Stimulated activated naive CD4-positive, alpha-beta T cell (primary cell): ENCODE measurements around the gene TUBA4A.
A peak's percentile ranks its signal among the peaks of the same experiment; 100 is the strongest.

Experiments used
- DNase-seq, 6 experiments: peaks; one replicate each; lab custom pipeline; 2025; lab: John Stamatoyannopoulos, UW

TUBA4A gene

GRCh38 chr2:219286436-219287115 is 32.9 kb upstream of the TUBA4A start:
- DNase-seq, result no peak

- DNase-seq, result no peak
These were observed 32.2 kb upstream of the TUBA4A start for GRCh38 chr2:219285894-219286425.

GRCh38 chr2:219285373-219285735 is 31.6 kb upstream of the TUBA4A start:
- DNase-seq, result no peak

DNA sequence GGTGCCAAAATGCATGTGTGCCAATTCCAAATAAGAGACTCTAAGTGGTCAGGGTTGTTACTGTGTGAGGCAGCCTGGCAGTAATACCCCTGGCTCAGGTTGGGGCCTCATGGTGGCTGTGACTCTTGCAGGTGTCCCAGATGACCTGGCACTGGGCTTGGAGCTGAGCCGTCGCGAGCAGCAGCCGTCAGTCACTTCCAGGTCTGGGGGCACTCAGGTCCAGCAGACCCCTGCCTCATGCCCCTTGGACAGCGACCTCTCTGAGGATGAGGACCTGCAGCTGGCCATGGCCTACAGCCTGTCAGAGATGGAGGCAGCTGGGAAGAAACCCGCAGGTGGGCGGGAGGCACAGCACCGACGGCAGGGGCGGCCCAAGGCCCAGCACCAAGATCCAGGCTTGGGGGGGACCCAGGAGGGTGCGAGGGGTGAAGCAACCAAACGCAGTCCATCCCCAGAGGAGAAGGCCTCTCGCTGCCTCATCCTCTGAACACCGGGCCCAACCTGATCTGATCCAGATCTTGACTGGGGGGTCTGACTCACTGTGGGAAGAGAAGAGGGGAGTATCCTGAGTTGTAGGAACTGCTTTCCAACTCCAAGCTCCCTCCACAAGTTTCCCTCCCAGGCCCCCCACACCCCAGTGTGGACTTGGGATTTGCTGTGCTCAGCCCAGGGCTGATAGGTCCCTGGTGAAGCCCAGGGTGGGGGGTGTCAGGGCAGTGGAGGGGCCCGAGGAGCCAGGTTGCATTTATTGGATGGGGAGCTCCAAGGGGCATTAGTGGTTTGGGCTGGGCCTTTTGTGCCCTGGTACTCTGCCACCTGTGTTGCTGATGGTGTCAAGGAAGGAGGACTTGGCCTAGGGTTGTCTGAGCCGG is 31.0 kb upstream of the TUBA4A start:
- DNase-seq, result no peak

- no peak for DNase-seq
These were observed 29.3 kb upstream of the TUBA4A start for GRCh38 chr2:219282943-219283581.

- no peak for DNase-seq
These were observed 28.7 kb upstream of the TUBA4A start for GRCh38 chr2:219282375-219282774.

DNA sequence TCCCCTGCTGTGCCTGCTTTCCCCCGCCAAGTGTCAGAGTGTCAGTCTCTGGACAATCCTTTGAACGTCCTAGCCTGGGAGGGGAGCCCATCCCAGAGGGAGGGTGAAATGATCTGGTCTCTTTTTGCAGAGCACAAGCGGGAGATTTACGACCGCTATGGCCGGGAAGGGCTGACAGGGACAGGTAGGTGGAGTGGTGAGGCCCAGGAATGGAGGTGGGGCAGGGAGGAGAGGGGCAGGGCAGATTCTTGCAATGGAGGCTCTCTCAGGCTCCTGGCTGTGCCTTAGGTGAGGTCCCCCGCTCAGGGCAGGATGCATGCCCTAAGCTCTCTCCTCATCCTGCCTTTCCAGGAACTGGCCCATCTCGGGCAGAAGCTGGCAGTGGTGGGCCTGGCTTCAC is 27.9 kb upstream of the TUBA4A start:
- DNase-seq, result no peak

DNA sequence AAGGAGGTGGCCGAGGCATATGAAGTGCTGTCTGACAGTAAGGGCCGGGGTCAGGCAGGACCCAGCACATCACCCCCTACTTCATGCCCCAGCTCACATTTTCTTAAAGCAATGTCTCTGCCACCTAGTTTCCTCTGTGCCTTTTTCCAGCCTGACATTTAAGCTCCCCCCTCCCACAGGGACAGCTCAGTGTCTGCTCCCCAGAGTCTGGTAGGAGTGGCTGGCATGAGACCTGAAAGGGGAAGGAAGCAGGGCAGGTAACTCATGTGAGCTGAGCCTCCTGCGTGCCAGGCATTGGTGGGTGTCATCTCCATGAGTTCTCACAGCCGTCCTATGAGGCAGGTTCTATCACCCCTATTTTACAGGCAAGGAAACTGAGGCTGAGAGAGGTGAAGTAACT is 26.9 kb upstream of the TUBA4A start:
- DNase-seq, result peak in 1 of 6 experiments; percentile 11

DNA sequence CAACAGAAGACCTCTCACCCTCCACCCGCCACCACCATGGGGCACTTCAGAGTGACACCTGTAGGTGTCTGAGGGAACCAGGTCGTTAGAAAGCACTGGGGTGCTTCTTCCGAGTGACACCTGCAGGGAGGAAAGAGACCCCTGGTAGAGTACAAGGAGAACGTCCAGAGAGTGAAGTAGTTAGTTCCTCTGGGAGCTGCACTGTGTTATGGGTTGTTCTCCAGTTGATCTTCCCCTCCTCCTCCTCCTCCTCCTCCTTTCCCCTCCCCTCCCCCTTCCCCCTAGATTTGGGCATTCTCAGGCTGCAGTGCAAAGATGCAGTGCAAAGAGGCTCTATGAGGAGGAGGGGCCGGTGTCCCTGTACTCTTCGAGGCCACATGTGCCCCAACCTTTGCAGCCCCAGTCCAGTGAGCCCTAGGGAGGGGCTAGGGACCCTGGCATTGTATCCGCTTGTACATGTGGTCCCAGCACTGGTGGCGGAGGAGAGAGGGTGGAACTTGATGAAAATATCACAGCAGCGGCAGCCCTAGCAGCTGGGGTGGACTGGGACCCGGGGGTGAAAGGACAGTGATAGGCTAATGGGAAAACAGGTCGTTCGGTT is 26.3 kb upstream of the TUBA4A start:
- DNase-seq, result peak in 1 of 6 experiments; percentile 24

- peak; percentile 95 to 98 (median 98) for DNase-seq
These were observed 25.6 kb upstream of the TUBA4A start, which contains the start of gene DNAJB2 for GRCh38 chr2:219279151-219279915. TSS of gene DNAJB2 (plus strand) at chr2:219279366. CDS start at chr2:219279834, 468 bp downstream.

DNA sequence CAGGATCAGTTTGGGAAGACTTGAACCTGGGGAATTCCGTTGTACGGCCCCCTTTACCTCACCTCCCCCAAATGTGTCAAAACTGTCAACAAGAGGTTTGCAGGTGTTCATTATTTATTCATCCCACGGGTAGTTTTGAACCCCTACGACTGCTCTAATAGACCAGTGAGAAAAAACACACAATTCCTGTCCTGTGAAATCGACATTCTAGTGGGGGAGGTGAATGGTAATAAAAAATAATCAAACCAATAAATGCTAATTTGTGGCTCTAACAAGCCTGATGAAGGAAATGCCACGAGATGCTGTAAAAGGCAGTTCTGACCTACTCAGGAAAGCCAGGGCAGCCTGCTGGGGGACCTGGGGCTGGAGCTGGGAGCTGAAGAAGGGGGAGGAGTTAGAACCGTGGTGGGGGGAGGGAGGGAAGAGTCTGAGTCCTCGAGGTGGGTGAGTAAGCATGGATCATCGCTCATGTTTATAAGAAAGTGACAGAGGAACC is 25.0 kb upstream of the TUBA4A start:
- DNase-seq, result no peak

DNA sequence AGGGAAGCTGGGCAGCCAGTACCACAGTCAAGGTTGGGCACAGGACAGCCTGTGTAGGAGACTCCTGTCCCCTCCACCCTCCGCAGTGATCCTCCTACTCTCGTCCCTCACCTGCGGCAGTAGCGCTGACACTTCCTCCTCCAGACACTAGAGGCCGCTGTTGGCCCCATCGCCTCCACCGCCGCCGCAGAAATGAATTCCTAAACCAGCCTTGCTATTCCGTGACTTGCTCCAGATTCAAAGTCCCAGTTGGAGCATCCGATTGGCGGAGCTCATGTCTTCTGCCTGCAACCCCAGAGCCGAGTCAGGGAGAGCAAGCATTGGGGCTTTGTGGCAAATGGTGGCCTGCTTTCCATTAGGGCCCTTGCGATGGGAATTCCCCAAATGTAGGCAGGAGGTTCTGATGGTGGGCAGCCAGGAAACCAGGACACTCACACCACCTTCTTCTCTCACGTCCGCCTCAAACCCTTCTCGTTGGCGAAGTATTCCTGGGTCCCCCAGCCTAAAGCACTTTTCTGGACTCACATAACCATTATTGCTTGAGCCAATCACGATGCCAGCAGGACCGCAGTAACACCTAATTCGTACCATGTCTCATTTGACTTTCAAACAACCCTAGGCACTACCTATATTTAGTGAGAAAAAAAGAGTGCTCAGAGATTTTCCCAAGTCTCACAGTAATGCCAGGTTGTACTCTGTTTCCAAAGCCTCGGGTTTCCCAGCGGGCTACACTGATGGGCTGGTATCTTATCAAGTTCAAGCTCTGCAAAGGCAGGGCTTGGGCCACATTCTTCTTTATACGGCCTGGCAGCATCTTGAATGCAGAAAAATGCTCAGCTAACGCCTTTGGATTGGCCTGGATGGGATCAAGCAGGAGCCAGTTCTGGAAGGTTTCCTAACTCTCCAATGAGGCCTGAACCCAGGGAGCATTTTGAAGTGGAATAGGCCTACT is 24.3 kb upstream of the TUBA4A start:
- DNase-seq, result peak; percentile 39 to 84 (median 64)

DNA sequence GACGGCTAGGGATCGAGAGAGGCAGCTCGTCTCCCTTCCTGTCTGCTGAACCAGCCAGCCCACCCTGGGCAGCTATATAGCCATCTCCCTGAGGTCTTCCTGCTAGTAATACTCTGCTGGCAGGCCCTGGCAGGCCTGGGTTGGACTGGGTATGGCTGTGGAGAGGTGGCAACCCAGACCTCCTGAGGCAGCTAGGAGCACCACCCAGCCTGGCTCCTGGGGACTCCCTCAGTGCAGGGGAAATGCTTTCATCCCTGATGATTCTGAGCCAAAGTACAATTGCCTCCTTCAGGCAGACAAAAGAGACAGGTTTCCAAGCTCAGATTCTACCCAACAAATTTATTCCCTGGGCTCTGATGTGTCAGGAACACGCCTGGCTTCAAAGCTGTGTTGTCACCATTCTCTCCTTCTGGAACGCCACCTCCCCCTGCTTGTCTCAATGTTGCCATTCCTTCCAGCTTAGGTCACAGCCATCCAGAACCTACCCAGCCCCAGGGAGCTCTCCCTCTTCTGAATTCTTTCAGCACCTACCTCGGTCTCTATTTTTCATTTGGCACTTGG is 20.7 kb upstream of the TUBA4A start:
- no peak for DNase-seq

GRCh38 chr2:219273937-219274336 is 20.2 kb upstream of the TUBA4A start:
- DNase-seq, result no peak

DNA sequence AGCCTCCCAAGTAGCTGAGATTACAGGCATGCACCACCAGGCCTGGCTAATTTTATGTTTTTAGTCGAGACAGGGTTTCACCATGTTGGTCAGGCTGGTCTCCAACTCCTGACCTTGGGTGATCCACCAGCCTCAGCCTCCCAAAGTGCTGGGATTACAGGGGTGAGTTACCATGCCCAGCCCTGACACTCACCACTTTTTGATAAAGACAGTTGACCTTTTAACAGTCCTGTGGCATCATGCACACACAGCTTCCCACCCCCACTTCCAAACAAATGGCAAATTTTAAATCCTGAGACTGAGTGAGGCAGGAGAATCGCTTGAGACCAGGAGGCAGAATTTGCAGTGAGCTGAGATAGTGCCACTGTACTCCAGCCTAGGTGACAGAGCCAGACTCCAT is 19.3 kb upstream of the TUBA4A start:
- no peak for DNase-seq

GRCh38 chr2:219272356-219272755 is 18.6 kb upstream of the TUBA4A start:
- no peak for DNase-seq

GRCh38 chr2:219271021-219271420 is 17.3 kb upstream of the TUBA4A start:
- no peak for DNase-seq

GRCh38 chr2:219270055-219270372 is 16.3 kb upstream of the TUBA4A start:
- no peak for DNase-seq

- DNase-seq, result no peak
These were observed 15.8 kb upstream of the TUBA4A start for GRCh38 chr2:219269362-219270054.
